ENCODE measurements around the gene MED25.

- TF ChIP-seq CTCF (IDR thresholded peaks at IDR 0.05): no peak
- TF ChIP-seq POLR2A (IDR thresholded peaks at IDR 0.05): no peak
Observed at GRCh38 chr19:49846408-49846807, 28.3 kb downstream of the MED25 start.

Measured in Peyer's patch (tissue), 4 donors.